Caco-2 (cell line): ENCODE data around the gene ADAMTS18. TPM values are rescaled to one million over a fixed set of nuclear protein-coding genes. Genes with fewer than 3 reads are reported as not detected.

Experiments
- BruUV-seq: library from RNA; stranded (reverse); fragments of 400-500 nt; replicated peaks from 2 replicates; lab custom pipeline; 2021; lab: Mats Ljungman, UMichigan
- CTCF ChIA-PET: fragments of 300-600 bp; sonication (Branson Sonifier 250); formaldehyde crosslinking; loops from one replicate; lab custom pipeline; 2022; ENCODE audit warnings: antibody characterized with exemption; lab: Charles Lee
- POLR2A ChIA-PET: fragments of 300-600 bp; sonication (Branson Sonifier 250); formaldehyde crosslinking; loops from one replicate; lab custom pipeline; 2022; ENCODE audit warnings: antibody characterized with exemption; lab: Charles Lee
- DNase-seq, 2 experiments: peaks; one replicate each; pipeline versions ENCODE4 v3.0.0 to v3.0.0-alpha.2; 2020 to 2022
- H3K27me3 ChIP-seq: replicated peaks from 2 replicates; pipeline ENCODE4 v1.6.0; 2011; ENCODE audit warnings: low read length; ENCODE audit not compliant: control insufficient read depth, insufficient read depth
- H3K36me3 ChIP-seq: 2 replicates; pipeline ENCODE4 v1.5.1; 2011; ENCODE audit warnings: low read length; ENCODE audit not compliant: control insufficient read depth, insufficient read depth
- H3K4me1 ChIP-seq: fragments of 250-450 bp; sonication (Bioruptor Pico); 2 replicates; pipeline ENCODE4 v1.5.1; 2020; ENCODE audit warnings: mild to moderate bottlenecking
- H3K4me3 ChIP-seq: 2 replicates; pipeline ENCODE4 v1.5.1; 2011; ENCODE audit warnings: low read depth, mild to moderate bottlenecking, control low read depth, low read length
- H3K9me3 ChIP-seq: fragments of 250-450 bp; sonication (Bioruptor Pico); 2 replicates; pipeline ENCODE4 v1.5.1; 2020; ENCODE audit warnings: mild to moderate bottlenecking, moderate library complexity
- H3K27ac Mint-ChIP-seq: one replicate; pipeline ENCODE4 v1.8.0; 2022; ENCODE audit warnings: mixed read lengths; ENCODE audit not compliant: unreplicated experiment
- H3K27me3 Mint-ChIP-seq: one replicate; pipeline ENCODE4 v1.8.0; 2022; ENCODE audit warnings: mixed read lengths; ENCODE audit not compliant: insufficient read depth, unreplicated experiment
- H3K36me3 Mint-ChIP-seq: one replicate; pipeline ENCODE4 v1.8.0; 2022; ENCODE audit warnings: mild to moderate bottlenecking, mixed read lengths; ENCODE audit not compliant: insufficient read depth, unreplicated experiment
- H3K4me1 Mint-ChIP-seq: one replicate; pipeline ENCODE4 v1.8.0; 2022; ENCODE audit warnings: low read depth, mixed read lengths; ENCODE audit not compliant: unreplicated experiment
- H3K4me3 Mint-ChIP-seq: one replicate; pipeline ENCODE4 v1.8.0; 2022; ENCODE audit warnings: mild to moderate bottlenecking, moderate library complexity, mixed read lengths; ENCODE audit not compliant: unreplicated experiment
- H3K9me3 Mint-ChIP-seq: one replicate; pipeline ENCODE4 v1.8.0; 2022; ENCODE audit warnings: mixed read lengths; ENCODE audit not compliant: unreplicated experiment
- CTCF ChIP-seq, 2 experiments: fragments of 200-600 bp in 1 of 2; IDR thresholded peaks; 1 replicate in 1 of 2; 2 replicates in 1 of 2; pipeline versions ENCODE4 v1.5.1 to v1.8.0; 2011 to 2022; ENCODE audit warnings: antibody characterized with exemption in 1 of 2, control low read depth in 1 of 2, inconsistent platforms in 1 of 2, low read depth in 1 of 2, low read length in 1 of 2, mild to moderate bottlenecking in 1 of 2, moderate library complexity in 1 of 2; ENCODE audit not compliant: insufficient read depth in 1 of 2, severe bottlenecking in 1 of 2, unreplicated experiment in 1 of 2
- intact Hi-C: fragments of 100-400 bp; cut with micrococcal nuclease; formaldehyde crosslinking; loops from one replicate; pipeline ENCODE4 v1.10.0; 2022; ENCODE audit not compliant: unreplicated experiment
- total RNA-seq: library from RNA; stranded (reverse); gene quantifications from 2 replicates; pipeline ENCODE4 v1.2.3, GENCODE V29; 2022

ADAMTS18 gene
- total RNA-seq, 1 experiment from 2014 or later: 0.29 TPM

- no peaks in the 10 kb centered on the region for H3K36me3 ChIP-seq
- CTCF ChIA-PET: no interaction called here
- no peaks in the 10 kb centered on the region for H3K9me3 Mint-ChIP-seq
- peaks cover 42% of the 10 kb centered on the region for H3K4me1 ChIP-seq
- no peaks in the 10 kb centered on the region for H3K36me3 Mint-ChIP-seq
- H3K27ac Mint-ChIP-seq: no peak overlapping the region
- no peak for TF ChIP-seq CTCF (IDR thresholded peaks at IDR 0.05; ENCODE audit: insufficient read depth in 1 of 2, low read depth in 1 of 2, low read length in 1 of 2, severe bottlenecking in 1 of 2, unreplicated experiment in 1 of 2)
- peak; percentile 54 to 61 for DNase-seq
- POLR2A ChIA-PET: no interaction called here
- H3K27me3 Mint-ChIP-seq: no peaks in the 10 kb centered on the region
- 0 out of 2 replicates have a peak, but pooled peaks cover 2% of the 10 kb centered on the region for H3K9me3 ChIP-seq
- no TSS peak for BruUV-seq
- no peak overlapping the region for H3K4me3 Mint-ChIP-seq
- intact Hi-C loops: loop anchor here (1.0 to 5.0 kb wide), 4 partner anchors 48 to 229 kb away; no protein-coding TSS in a partner anchor
- no peaks in the 10 kb centered on the region for H3K27me3 ChIP-seq
- peaks cover 29% of the 10 kb centered on the region for H3K4me1 Mint-ChIP-seq
- no peak overlapping the region for H3K4me3 ChIP-seq
These were observed 81.1 kb downstream of the ADAMTS18 start for GRCh38 chr16:77353587-77354263.

GRCh38 chr16:77344341-77344740, 90.5 kb downstream of the ADAMTS18 start:
- CTCF ChIA-PET: no interaction called here
- BruUV-seq: no TSS peak
- no peak overlapping the region for H3K27ac Mint-ChIP-seq

GRCh38 chr16:77336637-77337036, 98.2 kb downstream of the ADAMTS18 start:
- intact Hi-C loops: no loop called here

More at GRCh38 chr16:77344341-77344740, 90.5 kb downstream of the ADAMTS18 start:
- H3K4me1 ChIP-seq: peaks cover 5% of the 10 kb centered on the region; the same call in 1 of the 2 replicates
- Mint-ChIP-seq H3K9me3 (no peaks in the 10 kb centered on the region), H3K27me3 (peaks cover 3% of the 10 kb centered on the region), H3K36me3 (no peaks in the 10 kb centered on the region), H3K4me3 (no peak overlapping the region), H3K4me1 (peaks cover 13% of the 10 kb centered on the region)
- no peak for TF ChIP-seq CTCF (IDR thresholded peaks at IDR 0.05; ENCODE audit: insufficient read depth in 1 of 2, low read depth in 1 of 2, low read length in 1 of 2, severe bottlenecking in 1 of 2, unreplicated experiment in 1 of 2)
- POLR2A ChIA-PET: no interaction called here
- no peaks in the 10 kb centered on the region for H3K27me3 ChIP-seq
- H3K36me3 ChIP-seq: no peaks in the 10 kb centered on the region
- no peak overlapping the region for H3K4me3 ChIP-seq
- no peak for DNase-seq
- intact Hi-C loops: no loop called here
- no peaks in the 10 kb centered on the region for H3K9me3 ChIP-seq

More at GRCh38 chr16:77336637-77337036, 98.2 kb downstream of the ADAMTS18 start:
- no peaks in the 10 kb centered on the region for H3K9me3 ChIP-seq
- H3K27me3 Mint-ChIP-seq: no peaks in the 10 kb centered on the region
- no peaks in the 10 kb centered on the region for H3K36me3 ChIP-seq
- ChIA-PET POLR2A (no interaction called here), CTCF (no interaction called here)
- H3K36me3 Mint-ChIP-seq: no peaks in the 10 kb centered on the region
- no peaks in the 10 kb centered on the region for H3K9me3 Mint-ChIP-seq
- BruUV-seq: no TSS peak
- H3K4me3 Mint-ChIP-seq: no peak overlapping the region
- no peak for DNase-seq
- H3K27me3 ChIP-seq: no peaks in the 10 kb centered on the region
- H3K4me1 ChIP-seq: peaks cover 5% of the 10 kb centered on the region
- H3K27ac Mint-ChIP-seq: no peak overlapping the region
- H3K4me1 Mint-ChIP-seq: peaks cover 8% of the 10 kb centered on the region
- TF ChIP-seq CTCF (IDR thresholded peaks at IDR 0.05; ENCODE audit: insufficient read depth in 1 of 2, low read depth in 1 of 2, low read length in 1 of 2, severe bottlenecking in 1 of 2, unreplicated experiment in 1 of 2): no peak
- no peak overlapping the region for H3K4me3 ChIP-seq
